Measurements from ENCODE around the gene CTSW. TPM values are rescaled to one million over a fixed set of nuclear protein-coding genes. Genes with fewer than 3 reads are reported as not detected.

The CTSW gene
- total and polyA plus RNA-seq, 2 of the 4 experiments (the other 2 are of a cell fraction): 0.07 to 0.18 TPM

DNA sequence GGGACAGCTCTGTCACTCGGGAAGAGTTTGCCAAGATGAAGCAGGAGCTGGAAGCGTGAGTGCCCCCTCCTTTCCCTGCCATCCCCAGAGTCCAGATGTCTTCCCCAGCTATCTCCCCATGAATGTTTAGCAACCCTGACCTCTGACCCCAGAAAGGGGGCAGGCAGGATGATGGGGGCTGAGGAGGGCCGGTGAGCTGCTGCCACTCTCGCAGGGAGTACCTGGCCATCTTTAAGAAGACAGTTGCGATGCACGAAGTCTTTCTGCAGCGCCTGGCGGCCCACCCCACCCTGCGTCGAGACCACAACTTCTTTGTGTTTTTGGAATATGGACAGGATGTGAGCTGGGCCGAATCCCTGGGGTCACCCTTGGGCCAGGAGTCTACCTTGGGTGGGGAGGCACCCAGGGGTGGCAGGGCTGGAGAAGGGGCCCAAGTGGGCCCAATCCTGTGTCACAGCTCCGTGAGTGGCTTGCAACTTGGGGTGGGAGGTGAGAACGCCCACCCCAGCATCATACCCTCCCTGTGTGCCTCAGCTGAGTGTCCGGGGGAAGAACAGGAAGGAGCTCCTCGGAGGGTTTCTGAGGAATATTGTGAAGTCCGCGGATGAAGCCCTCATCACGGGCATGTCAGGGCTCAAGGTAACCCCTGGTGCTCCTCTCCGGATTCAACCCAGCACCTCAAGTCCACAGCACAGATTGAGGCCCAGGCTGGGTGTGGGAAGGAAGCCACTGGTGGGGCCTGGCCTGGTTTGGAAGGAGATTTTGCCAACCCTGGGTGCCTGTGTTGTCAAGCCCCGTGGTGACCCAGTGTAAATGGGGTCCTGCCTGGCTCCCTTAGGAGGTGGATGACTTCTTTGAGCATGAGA lies 29.2 kb upstream of the CTSW start (continued):
- no peak for TF ChIP-seq RCOR1 (IDR thresholded peaks at IDR 0.05; ENCODE audit: insufficient replicate concordance, low read length)

DNA sequence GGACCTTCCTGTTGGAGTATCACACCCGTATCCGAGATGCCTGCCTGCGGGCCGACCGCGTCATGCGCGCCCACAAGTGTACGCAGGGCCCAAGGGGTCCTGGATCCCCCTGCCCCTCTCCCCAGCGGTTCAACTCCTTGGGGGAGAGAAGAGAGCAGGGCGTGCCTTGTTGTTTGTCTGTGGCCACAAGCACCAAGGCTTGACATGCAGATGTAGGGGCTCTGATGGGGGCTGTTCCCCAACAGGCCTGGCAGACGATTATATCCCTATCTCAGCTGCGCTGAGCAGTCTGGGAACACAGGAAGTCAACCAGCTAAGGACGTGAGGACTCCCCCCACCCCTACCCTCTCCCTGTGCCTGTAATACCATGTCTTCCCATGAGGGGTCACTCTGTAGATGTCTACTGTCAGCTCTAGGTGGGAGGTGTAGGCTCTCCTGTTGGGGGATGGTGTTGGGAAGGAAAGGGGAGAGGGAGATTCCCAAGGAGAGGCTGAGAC lies 28.5 kb upstream of the CTSW start:
- H3K4me3 ChIP-seq (ENCODE audit: insufficient read depth, low read depth, low read length): no peak overlapping the region
- BruUV-seq (replicated peaks): no TSS peak
- H3K56ac ChIP-seq (ENCODE audit: extremely low read depth, insufficient read depth, low read length): no peak overlapping the region
- in situ Hi-C loops (cut with MboI; ENCODE audit: low sequenced_read_pairs): no loop called here
- H3K27ac ChIP-seq (ENCODE audit: insufficient read depth, low read length): no peak overlapping the region
- peak overlapping the region; percentile 34 for H2AFZ ChIP-seq (replicated peaks; ENCODE audit: low read length, poor library complexity)
- H2BK5ac ChIP-seq (ENCODE audit: low read depth, low read length, poor library complexity, severe bottlenecking): no peak overlapping the region
- H3K9ac ChIP-seq (ENCODE audit: low read depth, low read length): no peak overlapping the region
- peaks cover 20 to 48% of the 10 kb centered on the region in 2 experiments for H3K79me1 ChIP-seq (ENCODE audit: low read depth in 1 of 2, low read length in 2 of 2)
- H2BK20ac ChIP-seq (ENCODE audit: low read depth, low read length): no peak overlapping the region
- no peak overlapping the region for H3K4me2 ChIP-seq (ENCODE audit: low read depth, low read length)
- H2AK9ac ChIP-seq (replicated peaks; ENCODE audit: low read depth, low read length, poor library complexity): peak overlapping the region; percentile 71
- CTCF ChIA-PET: interaction anchor here (0.7 to 1.1 kb wide), 2 partner anchors 14 to 33 kb away, joined by 3 read pairs; no protein-coding TSS in a partner anchor
- dilution Hi-C loops (cut with HindIII; ENCODE audit: low sequenced_read_pairs, unreplicated experiment): no loop called here
- no peak overlapping the region for H4K8ac ChIP-seq (ENCODE audit: low read depth in 2 of 2, low read length in 2 of 2)
- no peak overlapping the region for H2AK5ac ChIP-seq (ENCODE audit: low read depth, low read length)
- intact Hi-C loops (cut with micrococcal nuclease): no loop called here
- no peaks in the 10 kb centered on the region for H3K9me3 ChIP-seq (ENCODE audit: control insufficient read depth, insufficient read depth, low read length)
- no CpG with 5 or more reads among the region's 14 CpGs for WGBS, 2 experiments (ENCODE audit: extremely low coverage in 2 of 2, insufficient read length in 1 of 2)
- H3K4me1 ChIP-seq (ENCODE audit: control insufficient read depth, insufficient read depth, low read length): peaks cover 3% of the 10 kb centered on the region; the same call in 1 of the 2 replicates
- H3K27me3 ChIP-seq (ENCODE audit: control insufficient read depth, insufficient read depth, low read length): no peaks in the 10 kb centered on the region
- no peak for DNase-seq
- POLR2A ChIA-PET (ENCODE audit: unreplicated experiment): no interaction called here
- no peak overlapping the region for H2BK15ac ChIP-seq (ENCODE audit: low read depth, low read length)
- ATAC-seq (ENCODE audit: low read depth): peak; percentile 24
- no peak overlapping the region for H3K4ac ChIP-seq (ENCODE audit: low read depth, low read length)
- no peak overlapping the region for H4K91ac ChIP-seq (ENCODE audit: insufficient read depth, low read depth, low read length)
- peaks cover 27% of the 10 kb centered on the region for H3K9me1 ChIP-seq (ENCODE audit: insufficient read depth, low read length)
- no peak overlapping the region for H3K18ac ChIP-seq (ENCODE audit: low read depth, low read length)
- no peak overlapping the region for H2BK120ac ChIP-seq (ENCODE audit: low read depth, low read length)
- no peak overlapping the region for H4K5ac ChIP-seq (ENCODE audit: low read depth, low read length)
- H3K23ac ChIP-seq (ENCODE audit: low read depth, low read length): no peak overlapping the region
- TF ChIP-seq POLR2A (IDR thresholded peaks at IDR 0.05; ENCODE audit: low read depth, low read length): peak; percentile 35; the same call in 1 of the 2 replicates
- TF ChIP-seq, protein P1, sequence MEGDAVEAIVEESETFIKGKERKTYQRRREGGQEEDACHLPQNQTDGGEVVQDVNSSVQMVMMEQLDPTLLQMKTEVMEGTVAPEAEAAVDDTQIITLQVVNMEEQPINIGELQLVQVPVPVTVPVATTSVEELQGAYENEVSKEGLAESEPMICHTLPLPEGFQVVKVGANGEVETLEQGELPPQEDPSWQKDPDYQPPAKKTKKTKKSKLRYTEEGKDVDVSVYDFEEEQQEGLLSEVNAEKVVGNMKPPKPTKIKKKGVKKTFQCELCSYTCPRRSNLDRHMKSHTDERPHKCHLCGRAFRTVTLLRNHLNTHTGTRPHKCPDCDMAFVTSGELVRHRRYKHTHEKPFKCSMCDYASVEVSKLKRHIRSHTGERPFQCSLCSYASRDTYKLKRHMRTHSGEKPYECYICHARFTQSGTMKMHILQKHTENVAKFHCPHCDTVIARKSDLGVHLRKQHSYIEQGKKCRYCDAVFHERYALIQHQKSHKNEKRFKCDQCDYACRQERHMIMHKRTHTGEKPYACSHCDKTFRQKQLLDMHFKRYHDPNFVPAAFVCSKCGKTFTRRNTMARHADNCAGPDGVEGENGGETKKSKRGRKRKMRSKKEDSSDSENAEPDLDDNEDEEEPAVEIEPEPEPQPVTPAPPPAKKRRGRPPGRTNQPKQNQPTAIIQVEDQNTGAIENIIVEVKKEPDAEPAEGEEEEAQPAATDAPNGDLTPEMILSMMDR (conservative IDR thresholded peaks at IDR 0.05; ENCODE audit: low read depth, low read length): peak; percentile 27
- no peak for TF ChIP-seq FOS (IDR thresholded peaks at IDR 0.05; ENCODE audit: low read depth, low read length)
- H4K20me1 ChIP-seq (ENCODE audit: insufficient read depth, low read length): peaks cover 62% of the 10 kb centered on the region
- no peak overlapping the region for H3K14ac ChIP-seq (replicated peaks; ENCODE audit: low read depth, low read length)
- H3K36me3 ChIP-seq (ENCODE audit: control insufficient read depth, insufficient read depth, low read length): peaks cover 53% of the 10 kb centered on the region

Measured in IMR-90 (cell line).